T-helper 2 cell treated with Interferon-gamma antibody and Interleukin-4, amounts not matched to agents 100 ng/mL and 5 ng/mL, for 36 hours (primary cell): ENCODE results near the gene PRKAR1A. TPM values are rescaled to one million over a fixed set of nuclear protein-coding genes. Genes with fewer than 3 reads are reported as not detected.

Experiments
- intact Hi-C: fragments of 100-400 bp; cut with micrococcal nuclease; formaldehyde crosslinking; loops from one replicate; pipeline ENCODE4 v1.15.1; 2023
- total RNA-seq: library from RNA; stranded (reverse); gene quantifications from 2 replicates; pipeline ENCODE4 v1.2.3, GENCODE V29; 2022

PRKAR1A gene
- total RNA-seq, 1 donor from 2014 or later: 190 TPM

- intact Hi-C loops: loop anchor here (2.0 to 10.0 kb wide), 6 partner anchors 41 to 1145 kb away; partner anchors contain the start of genes AMZ2, NOL11 and PSMD12
Observed at GRCh38 chr17:68509141-68510057, 2.8 kb upstream of the PRKAR1A start.

GRCh38 chr17:68511254-68511670 is 968 bp upstream of the PRKAR1A start:
- intact Hi-C loops: loop anchor here (5.0 to 10.0 kb wide), 5 partner anchors 164 to 1146 kb away; partner anchors contain the start of genes AMZ2, NOL11 and PSMD12

GRCh38 chr17:68511671-68512246 is 471 bp upstream of the PRKAR1A start:
- intact Hi-C loops: loop anchor here (1.0 to 10.0 kb wide), 8 partner anchors 13 to 1147 kb away; partner anchors contain the start of genes ABCA5, AMZ2, NOL11 and PSMD12

- intact Hi-C loops: loop anchor here (1.0 to 10.0 kb wide), 8 partner anchors 15 to 1148 kb away; partner anchors contain the start of genes ABCA5, AMZ2, NOL11 and PSMD12
Observed at GRCh38 chr17:68512960-68513474, 787 bp downstream of the PRKAR1A start.

GRCh38 chr17:68513932-68514331 is 1.7 kb downstream of the PRKAR1A start:
- intact Hi-C loops: loop anchor here (1.0 to 10.0 kb wide), 7 partner anchors 9 to 1149 kb away; partner anchors contain the start of genes ABCA5, AMZ2, NOL11 and PSMD12

GRCh38 chr17:68514831-68515635 is 2.8 kb downstream of the PRKAR1A start:
- intact Hi-C loops: loop anchor here (1.0 to 10.0 kb wide), 6 partner anchors 8 to 1150 kb away; partner anchors contain the start of genes AMZ2, NOL11 and PSMD12

GRCh38 chr17:68516732-68517131 is 4.5 kb downstream of the PRKAR1A start:
- intact Hi-C loops: loop anchor here (10.0 kb wide), 1 partner anchor 1152 kb away; the partner anchor contains the start of gene PSMD12

GRCh38 chr17:68517605-68518004 is 5.4 kb downstream of the PRKAR1A start:
- intact Hi-C loops: loop anchor here (10.0 kb wide), 1 partner anchor 1153 kb away; the partner anchor contains the start of gene PSMD12

- intact Hi-C loops: loop anchor here (10.0 kb wide), 1 partner anchor 1153 kb away; the partner anchor contains the start of gene PSMD12
Observed at GRCh38 chr17:68518063-68518815, 6.0 kb downstream of the PRKAR1A start.

- intact Hi-C loops: loop anchor here (10.0 kb wide), 1 partner anchor 1154 kb away; the partner anchor contains the start of gene PSMD12
Observed at GRCh38 chr17:68519051-68519450, 6.8 kb downstream of the PRKAR1A start.

- intact Hi-C loops: loop anchor here (10.0 kb wide), 1 partner anchor 1155 kb away; the partner anchor contains the start of gene PSMD12
Observed at GRCh38 chr17:68519911-68520310, 7.7 kb downstream of the PRKAR1A start.

GRCh38 chr17:68522266-68522665 is 10.0 kb downstream of the PRKAR1A start:
- intact Hi-C loops: no loop called here

- intact Hi-C loops: no loop called here
Observed at GRCh38 chr17:68526548-68526947, 14.3 kb downstream of the PRKAR1A start.

GRCh38 chr17:68527314-68527713 is 15.1 kb downstream of the PRKAR1A start:
- intact Hi-C loops: no loop called here

GRCh38 chr17:68531252-68531651 is 19.0 kb downstream of the PRKAR1A start:
- intact Hi-C loops: loop anchor here (5.0 kb wide), 1 partner anchor 706 kb away; no protein-coding TSS in a partner anchor

- intact Hi-C loops: loop anchor here (5.0 kb wide), 1 partner anchor 704 kb away; no protein-coding TSS in a partner anchor
Observed at GRCh38 chr17:68532826-68533225, 20.6 kb downstream of the PRKAR1A start.

- intact Hi-C loops: loop anchor here (5.0 kb wide), 1 partner anchor 703 kb away; no protein-coding TSS in a partner anchor
Observed at GRCh38 chr17:68533887-68534694, 21.9 kb downstream of the PRKAR1A start.

- intact Hi-C loops: loop anchor here (5.0 kb wide), 2 partner anchors 223 to 703 kb away; no protein-coding TSS in a partner anchor
Observed at GRCh38 chr17:68534695-68535088, 22.5 kb downstream of the PRKAR1A start.
